T-helper 22 cell (primary cell): ENCODE results near the gene HEG1.
"Not testable (repeated sequence)": the region's sequence is repeated elsewhere in the genome, so short reads cannot be mapped to it uniquely, and the experiment has no call there.

Experiments
- DNase-seq: peaks from one replicate; pipeline ENCODE4 v3.0.0-alpha.2; 2020; ENCODE audit warnings: low read depth

HEG1 gene

DNA sequence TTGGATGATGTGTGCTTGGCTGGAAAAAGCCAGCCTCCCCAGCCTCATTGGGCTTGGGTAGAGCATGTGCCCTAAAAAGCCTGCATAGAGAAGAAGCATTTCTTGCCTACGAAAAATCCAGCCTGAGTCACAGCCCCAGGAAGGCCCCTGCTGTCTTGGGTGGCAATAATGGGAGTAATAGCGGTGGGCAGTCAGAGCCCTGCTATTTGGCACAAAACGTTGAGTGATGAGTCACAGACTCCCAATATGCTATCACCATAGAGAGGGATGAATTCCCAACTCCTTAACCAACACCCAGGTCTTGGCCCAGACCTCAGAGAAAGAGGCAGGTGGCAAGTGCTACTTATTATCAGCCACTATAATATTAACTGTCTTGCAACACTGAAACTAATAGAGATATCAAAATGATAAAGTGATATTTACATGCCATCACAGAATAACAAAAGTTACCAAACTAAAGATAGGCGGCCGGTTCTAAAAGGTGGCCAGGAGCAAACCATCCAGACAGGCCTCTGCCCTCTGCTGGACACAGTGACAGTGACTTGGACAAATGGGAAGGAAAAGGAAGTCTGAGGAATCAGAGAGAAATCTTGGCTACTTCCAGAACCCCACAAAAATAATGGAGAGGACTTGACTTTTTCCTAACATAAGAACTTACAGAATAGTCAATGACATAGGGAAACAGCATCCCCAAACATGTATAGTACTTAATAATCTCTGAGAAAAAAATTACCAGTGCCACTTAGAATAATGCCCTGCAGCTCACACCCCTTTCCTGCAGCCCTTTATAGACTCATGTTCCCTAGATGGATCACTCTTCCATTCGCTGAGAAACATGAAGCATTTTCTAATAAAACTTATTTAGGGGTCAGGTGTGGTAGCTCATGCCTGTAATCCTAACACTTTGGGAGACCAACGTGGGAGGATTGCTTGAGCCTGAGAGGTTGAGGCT lies 69.3 kb downstream of the HEG1 start:
- DNase-seq, result no peak

DNA sequence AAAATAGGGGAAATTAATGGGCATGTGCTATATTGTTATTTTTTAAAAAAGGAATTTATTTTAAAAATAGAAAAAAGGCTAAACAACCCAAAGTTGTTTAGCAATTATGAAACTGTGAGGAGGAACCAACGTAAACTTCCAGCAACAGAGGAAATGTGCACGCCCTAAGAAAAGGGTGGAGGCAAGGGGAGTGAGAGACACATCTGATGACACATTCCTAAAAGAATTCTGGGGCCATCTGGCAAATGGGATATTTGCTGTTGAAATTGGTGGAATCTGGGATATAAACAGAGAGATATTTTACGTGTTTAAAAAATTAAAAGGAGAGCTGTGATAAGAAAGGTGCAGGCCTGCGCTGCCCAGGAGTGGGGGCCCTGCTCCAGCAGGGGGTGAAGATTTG lies 70.4 kb downstream of the HEG1 start:
- no peak for DNase-seq

DNA sequence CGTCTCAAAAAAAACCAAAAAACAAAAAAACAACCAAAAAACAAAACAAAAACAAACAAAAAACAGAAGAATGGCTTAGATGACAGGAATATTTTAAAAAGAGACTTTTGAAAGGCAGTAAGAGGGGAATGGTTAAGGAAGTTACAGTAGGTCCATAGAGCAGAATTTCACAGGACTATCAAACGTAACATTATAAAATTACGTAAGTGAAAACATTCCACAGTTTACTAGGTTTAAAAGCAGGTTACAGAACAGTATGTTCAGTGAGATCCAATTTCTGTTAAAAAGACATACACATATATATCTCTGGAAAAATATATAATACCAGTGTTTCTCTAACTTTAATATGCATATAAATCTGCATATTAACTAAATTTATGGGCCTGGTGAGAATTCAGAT lies 71.0 kb downstream of the HEG1 start:
- no peak for DNase-seq

DNA sequence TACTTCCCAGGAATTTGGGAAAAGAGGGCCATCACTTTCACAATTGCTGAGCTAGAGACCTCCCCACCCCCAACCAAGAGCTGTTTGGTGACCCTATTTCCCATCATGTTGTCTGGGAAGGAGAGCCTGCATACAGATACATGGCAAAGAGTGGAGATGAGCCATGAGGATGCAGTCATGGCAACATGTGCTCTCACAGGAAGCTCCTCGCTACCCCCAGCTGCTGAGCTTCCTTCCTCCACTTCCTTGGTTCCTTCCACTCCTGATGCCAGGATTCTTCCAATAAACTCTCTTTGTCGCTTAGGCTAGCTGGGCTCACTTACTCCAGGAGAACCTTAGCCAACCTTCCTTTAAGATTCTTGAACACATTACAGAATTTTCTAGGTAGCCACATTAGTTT lies 72.9 kb downstream of the HEG1 start:
- DNase-seq, result no peak

DNA sequence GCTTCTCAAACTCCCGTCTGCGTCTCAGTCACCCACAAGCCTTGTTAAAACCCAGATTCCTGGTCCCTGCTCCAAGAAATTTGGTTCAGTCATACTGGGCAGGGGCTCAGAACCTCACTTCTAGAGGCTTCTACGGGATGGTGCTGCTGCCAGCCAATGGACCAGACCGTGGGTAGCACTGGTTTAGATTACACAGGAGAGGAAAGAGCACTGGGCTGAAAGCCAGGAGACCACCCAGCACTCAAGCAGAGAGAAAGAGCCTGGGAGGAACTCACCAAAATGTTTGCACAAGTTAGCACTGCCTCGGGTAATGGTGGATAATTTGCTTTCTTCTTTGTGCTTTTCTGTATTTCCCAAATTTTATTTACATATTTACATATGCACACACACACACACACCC lies 74.3 kb downstream of the HEG1 start:
- no peak for DNase-seq

DNA sequence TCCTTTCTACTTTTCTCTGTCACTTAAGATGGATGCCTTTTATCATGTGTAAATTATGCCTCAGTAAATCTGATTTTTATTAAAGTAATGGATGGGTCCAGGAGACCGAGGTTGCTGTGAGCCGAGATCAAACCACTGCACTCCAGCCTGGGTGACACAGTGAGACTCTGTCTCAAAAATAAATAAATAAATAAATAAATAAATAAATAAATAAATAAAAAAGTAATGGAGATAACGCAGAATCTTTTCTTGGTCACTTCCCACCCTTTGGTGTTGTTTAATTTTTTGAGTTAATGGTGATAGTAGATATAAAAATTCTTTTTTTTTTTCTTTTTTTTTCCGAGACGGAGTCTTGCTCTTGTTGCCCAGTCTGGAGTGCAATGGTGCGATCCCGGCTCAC lies 77.2 kb downstream of the HEG1 start:
- no peak for DNase-seq

DNA sequence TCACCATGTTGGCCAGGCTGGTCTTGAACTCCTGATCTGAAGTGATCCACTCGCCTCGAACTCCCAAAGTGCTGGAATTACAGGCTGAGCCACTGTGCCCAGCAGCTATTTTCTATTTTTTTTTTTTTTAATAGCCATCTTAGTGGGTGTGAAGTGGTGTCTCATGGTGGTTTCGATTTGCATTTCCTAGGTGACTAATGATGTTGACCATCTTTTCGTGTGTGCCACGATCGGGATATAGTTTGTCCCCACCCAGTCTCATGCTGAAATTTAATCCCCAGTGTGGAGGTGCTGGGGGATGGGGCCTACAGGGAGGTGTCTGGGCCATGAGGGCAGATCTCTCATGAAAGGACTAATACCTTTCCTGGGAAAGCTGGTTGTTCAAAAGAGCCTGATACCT lies 79.4 kb downstream of the HEG1 start:
- no peak for DNase-seq

DNA sequence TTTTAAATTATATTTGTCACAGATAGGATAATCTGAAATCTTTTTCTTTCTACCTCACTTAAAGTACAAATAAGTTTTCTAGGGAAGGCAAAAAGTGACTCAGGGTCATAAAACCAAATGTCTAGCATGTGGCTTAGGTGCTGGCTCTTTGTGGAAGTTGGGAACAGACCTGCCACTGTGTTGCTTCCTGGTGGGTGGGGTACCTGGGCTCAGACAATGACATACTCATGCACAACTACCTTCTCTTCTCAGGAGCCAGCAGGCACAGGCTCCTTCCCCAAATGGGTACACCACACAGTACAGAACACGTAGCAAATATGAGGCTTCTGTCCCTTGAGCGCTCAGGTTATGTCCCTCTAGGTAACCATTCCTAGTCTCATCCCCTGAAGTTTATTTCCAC lies 81.1 kb downstream of the HEG1 start:
- no peak for DNase-seq

DNA sequence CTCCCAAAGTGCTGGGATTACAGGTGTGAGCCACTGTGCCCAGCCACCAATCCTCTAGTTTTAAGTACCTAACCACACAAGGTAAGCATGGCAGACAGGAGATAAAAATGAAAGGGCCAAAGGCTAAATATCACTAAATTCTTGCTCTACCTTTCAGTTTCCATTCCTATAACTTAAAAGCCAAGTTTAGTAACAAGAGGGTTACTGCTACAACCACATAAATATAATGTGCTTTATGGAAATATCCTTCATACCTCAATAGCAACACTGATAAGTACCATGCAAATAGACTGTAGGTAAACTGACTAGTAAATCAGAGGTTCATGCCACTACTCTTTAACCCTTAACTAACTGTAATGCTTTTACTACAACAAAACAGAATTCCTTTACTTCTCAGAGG lies 82.5 kb downstream of the HEG1 start:
- no peak for DNase-seq

DNA sequence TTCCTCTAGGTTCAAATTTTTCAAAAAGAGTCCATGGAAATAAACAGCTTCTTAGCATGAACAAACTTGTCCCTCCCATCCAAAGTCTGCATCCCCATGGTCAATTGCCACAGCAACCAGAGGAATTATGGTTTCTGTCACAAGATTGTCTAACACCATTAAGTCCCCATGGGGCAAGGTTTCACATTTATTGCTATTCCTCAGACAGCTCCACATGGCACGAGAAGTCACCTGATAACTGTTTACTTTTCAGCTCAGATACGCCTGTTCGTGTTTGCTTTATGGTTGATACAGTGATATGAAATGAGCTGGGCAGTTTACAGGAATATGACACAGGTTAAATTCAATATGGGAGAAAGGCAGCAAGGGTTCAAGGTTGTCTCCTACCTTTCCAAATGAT lies 83.3 kb downstream of the HEG1 start:
- no peak for DNase-seq

DNA sequence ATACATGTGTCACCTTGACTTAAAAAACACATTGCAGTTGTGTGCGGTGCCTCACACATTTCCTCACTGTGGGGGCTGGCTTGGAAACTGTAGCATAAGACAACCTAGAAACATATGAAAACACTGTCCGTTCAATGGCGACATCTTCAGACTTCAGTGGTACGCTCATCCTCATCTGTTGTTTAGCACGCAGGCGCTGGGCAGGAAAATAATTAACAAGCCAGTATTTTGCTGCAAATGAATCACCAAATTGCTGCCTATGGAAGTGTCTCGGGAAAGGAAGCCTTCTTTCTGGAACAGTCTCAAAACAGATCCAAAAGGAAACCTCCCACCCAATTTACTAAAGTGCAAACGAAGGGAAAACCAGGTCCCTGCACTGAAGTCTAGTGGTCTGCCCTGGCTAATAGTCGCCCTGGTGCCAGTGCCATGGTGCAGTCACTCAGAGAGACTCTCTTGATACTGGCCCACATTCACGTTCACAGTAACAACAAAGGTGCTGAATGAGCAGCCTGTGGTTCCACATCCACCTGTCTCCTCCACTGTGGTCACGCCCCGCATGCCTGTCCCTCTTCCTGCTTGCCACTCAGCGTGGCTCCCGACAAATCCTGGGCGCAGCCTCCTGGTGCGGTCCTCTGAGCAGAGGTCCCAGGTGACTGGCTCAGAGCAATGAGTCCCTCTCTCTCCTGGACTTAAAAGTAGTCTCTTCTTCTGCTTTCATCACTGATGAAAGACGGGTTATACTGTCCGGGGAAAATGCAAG lies 85.7 kb downstream of the HEG1 start:
- no peak for DNase-seq

DNA sequence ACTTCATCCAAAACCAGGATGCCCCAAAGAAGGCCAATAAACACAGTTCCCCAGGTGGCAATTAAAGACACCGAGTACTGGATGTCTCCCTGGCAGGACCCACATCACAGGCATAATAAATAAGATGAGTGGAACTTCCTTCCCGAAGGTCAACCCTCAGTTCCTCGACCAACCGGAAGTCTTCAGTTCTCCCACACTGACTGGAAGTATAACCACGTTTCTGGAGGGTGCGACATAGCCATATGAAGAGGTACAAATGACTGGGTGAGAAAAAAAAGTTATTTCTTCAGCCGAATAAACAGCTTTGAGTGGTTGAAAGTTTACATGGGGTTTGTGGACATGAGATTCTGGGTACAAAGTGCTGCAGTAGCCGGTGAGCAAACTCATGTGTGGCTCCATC lies 86.6 kb downstream of the HEG1 start:
- no peak for DNase-seq

DNA sequence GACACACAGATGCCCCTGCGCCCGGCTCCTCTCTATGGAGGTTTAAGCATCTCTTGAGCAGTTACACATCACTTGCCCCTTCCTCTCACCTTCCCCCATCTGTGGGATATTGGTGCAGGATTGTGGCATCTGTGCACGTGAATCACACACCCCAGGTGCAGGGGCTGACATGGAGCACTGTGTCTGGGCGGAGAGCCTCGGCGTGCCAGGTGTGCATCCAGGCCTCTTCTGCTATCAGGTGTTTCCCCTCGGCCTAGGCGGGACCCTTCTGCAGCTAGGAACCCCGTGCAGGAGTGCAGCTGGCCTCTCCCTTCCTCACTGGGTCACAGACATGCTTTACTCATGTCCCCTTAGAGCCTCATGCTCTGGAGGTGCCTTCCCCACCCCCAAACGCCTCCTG lies 87.8 kb downstream of the HEG1 start:
- DNase-seq, result no peak

DNA sequence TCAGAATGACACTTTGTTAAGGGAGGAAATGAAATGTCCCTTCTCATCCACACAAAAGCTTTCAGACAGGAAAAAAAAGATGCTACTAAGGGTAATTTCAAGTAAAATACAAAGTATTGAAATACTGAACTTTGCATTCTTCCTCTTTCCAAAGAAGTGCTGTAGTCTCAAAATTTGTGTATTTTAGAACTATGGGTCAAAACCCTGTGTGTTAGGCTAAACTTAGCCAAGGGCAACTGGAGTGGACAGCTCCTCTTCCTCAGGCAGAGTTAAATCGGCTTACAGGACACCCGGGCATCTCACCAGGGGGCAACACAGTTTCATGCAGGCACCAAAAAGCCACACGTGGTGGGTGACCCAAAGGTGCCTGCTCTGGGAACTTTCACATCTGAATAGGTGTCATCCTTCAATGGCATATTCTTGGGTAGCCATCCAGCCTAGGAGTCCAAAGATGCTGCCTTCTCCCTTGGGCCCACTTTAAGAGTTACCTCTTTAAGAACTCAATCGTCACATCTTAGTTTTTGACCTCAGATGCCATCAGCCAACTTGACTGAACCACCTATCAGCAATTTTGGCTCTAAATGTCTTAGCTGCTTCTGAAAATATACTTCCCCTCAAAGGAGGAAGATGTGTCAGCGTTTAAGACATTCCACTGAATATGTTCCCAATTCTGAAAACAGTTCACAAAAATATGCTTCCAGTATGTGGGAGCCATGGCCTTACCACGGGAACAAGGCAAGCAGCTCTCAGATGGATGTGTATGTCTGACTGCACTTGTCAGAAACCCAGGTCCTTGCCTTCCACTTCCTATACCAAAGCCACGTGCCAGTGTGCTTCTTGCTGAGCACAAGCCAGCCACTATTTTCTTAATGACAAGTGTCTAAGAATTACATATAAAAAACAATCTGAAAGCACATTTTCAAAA lies 89.0 kb downstream of the HEG1 start:
- DNase-seq, result no peak

DNA sequence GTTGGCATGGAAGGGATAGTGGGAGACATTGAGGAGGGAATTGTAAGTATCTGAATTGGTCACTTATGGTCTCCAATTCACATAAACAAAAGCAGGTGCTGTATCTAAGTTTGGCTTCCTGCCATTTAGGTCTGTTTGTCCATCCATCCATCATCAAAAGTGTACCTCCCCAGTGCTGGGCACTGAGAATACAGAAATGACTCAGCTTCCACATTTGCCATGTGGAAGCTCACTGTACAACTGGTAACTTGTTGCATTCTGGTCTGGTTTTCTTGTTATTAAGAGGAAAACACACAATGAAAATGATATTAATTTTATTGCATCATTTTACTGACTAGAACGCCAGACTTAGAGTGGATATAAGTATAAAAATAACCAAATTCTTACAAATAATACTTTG lies 90.4 kb downstream of the HEG1 start:
- DNase-seq, result no peak

DNA sequence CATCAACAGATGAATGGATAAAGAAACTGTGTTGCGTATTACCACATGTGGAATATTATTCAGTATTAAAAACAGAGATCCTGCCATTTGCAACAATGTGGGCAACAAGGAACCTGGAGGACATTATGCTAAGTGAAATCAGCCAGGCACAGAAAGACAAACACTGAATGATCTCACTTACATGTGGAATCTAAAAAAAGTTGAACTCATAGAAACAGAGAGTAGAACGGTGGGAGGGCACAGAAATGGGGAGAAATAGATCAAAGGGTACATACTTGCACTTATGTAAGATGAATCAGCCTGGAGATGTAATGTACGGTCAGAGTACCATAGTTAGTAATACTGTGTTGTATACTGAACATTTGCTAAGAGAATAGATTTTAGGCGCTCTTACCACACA lies 91.4 kb downstream of the HEG1 start:
- no peak for DNase-seq

DNA sequence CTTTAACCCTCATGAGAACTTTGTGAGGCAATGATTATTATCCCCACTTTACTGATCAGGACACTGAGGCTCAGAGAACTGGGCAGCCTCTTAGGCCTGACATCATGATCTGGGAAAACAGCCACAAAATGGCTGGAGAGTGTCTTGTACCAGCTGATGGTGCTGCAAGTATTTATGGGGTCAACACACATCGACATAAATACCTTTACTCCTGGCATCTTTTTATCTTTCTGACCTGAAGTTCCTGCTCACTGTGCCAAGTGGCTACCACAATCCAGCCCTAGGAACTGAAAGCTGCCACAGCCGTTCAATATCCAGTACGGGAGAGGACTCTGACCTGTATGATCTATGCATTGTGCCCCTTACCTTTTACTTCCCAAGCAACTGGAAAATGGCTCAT lies 92.0 kb downstream of the HEG1 start:
- DNase-seq, result no peak

DNA sequence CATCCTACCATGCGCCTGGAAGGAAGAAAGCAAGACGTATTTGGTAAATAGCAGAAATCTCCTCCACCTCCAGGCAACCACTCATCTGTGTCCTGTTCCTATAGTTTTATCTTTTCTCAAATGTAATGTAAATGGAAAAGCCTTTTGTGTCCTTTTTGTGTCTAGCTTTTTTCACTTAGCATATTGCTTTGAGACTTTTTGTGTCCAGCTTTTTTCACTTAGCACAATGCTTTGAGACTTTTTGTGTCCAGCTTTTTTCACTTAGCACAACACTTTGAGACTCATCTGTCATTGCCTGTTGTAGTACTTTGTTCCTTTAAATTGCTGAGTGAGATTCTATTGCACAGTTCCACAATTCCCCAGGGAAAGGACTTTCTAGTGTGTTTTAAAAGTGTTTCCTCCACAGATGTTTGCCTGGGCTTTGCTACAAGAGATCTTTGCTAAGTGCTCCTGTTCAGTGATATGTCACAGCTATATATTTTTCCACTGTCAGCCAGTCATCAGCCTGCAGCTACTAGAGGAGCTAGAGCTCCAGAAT lies 93.3 kb downstream of the HEG1 start:
- DNase-seq, result no peak

DNA sequence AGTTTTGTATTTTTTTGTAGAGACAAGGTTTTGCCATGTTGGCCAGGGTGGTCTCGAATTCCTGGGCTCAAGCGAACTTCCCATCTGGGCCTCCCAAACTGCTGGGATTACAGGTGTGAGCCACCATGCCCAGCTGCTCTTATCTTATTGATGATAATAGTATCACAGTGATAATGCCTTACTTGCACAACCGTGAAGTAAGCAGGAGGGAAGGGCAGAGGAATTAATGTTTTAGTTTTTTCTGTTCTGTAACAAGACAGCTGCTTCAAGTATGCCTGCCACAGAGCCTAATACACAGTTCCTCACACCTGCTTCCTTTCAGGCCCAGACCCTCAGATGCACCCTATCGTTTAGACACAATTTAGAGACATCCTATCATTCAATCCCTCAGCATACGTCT lies 95.1 kb downstream of the HEG1 start:
- no peak for DNase-seq

DNA sequence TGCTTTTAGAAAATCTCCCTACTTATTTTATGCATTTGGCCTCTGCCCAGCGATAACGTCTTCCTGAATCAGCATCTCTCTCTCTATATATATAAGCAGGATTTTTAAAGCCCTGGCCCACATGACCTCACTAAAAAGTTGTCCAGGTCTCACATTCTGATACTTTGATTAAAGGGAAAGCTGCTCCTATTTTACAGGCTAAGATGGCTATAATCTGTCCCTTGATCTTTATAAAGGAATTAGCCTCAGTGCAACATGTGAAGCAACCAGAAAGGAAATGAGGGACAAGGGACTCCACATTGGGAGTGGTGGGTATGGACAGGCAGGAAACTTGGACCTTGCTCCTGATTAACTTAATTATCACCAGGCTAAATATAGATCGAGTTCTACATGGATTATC lies 95.7 kb downstream of the HEG1 start:
- DNase-seq, result no peak

DNA sequence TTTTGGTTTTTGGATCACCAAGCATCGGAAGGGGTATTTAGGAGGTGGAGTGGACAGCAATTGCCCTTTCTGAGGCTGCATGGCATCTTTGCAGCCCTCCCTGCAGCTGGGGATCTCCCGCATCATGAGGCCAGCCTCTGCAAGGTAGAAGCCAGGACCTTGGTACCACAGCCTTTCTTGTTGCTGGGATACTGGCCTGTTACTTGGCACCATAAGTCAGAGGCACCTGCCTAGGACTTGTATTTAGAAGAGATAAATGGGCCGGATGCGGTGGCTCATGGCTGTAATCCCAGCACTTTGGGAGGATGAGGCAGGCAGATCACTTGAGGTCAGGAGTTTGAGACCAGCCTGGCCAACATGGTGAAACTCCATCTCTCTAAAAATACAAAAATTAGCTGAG lies 97.8 kb downstream of the HEG1 start:
- not testable (repeated sequence) for DNase-seq

DNA sequence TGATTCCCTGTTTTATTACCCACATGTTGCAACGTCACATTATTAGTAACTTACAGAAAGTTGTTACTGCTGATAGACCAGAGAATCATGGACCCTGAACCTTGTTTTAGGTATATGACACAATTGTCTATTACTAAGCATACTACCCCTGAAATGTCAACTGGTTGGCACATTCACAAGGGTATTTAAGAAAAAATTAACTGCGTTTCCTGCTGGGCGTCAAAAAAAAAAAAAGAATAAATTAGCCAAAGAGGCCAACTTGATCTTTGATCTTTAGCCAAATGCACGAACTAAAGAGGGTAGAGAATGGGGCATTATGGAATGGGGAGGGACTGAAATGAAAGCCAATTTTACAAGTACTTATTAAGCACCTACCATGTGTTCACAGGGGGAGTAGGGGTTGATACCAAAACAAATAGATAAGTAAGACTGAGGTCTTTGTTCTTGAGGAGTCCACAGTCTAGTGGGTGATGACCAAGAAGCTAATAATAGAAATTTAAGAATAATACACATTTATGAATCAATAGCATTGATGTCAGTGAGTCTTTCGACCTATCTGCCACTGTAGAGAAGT lies 103.4 kb downstream of the HEG1 start:
- DNase-seq, result no peak
